HL-60 (cell line): ENCODE measurements around the gene BABAM2.

ENCODE experiments used
- DNase-seq, 2 experiments: peaks; one replicate each; pipeline ENCODE4 v3.0.0-alpha.2; 2010 to 2020; ENCODE audit warnings: low read depth in 1 of 2, low spot score in 1 of 2
- H3K27ac ChIP-seq: fragments of 250-450 bp; sonication (Bioruptor Pico); replicated peaks from 2 replicates; pipeline ENCODE4 v1.5.1; 2020; ENCODE audit warnings: mild to moderate bottlenecking, moderate library complexity
- H3K27me3 ChIP-seq: fragments of 250-450 bp; sonication (Bioruptor Pico); 2 replicates; pipeline ENCODE4 v1.5.1; 2021; ENCODE audit warnings: mild to moderate bottlenecking, moderate library complexity; ENCODE audit not compliant: insufficient read depth, poor library complexity, severe bottlenecking
- H3K4me3 ChIP-seq: replicated peaks from 2 replicates; pipeline ENCODE4 v1.5.1; 2011; ENCODE audit warnings: mild to moderate bottlenecking, control low read depth, low read length; ENCODE audit not compliant: insufficient read depth
- CTCF ChIP-seq: IDR thresholded peaks from one replicate; pipeline ENCODE4 v1.5.1; 2011; ENCODE audit warnings: low read length, control low read depth, inconsistent platforms; ENCODE audit not compliant: insufficient read depth
- GABPA ChIP-seq: IDR thresholded peaks from 2 replicates; pipeline ENCODE4 v1.6.1; 2012; ENCODE audit warnings: low read depth
- POLR2AphosphoS5 ChIP-seq: IDR thresholded peaks from 2 replicates; pipeline ENCODE4 v1.6.1; 2012; ENCODE audit warnings: low read depth
- REST ChIP-seq: IDR thresholded peaks from 2 replicates; pipeline ENCODE4 v1.6.1; 2012; ENCODE audit warnings: low read depth; ENCODE audit not compliant: insufficient replicate concordance
- SPI1 ChIP-seq: IDR thresholded peaks from 2 replicates; pipeline ENCODE4 v1.6.1; 2012; ENCODE audit warnings: low read depth, mild to moderate bottlenecking, borderline replicate concordance

The BABAM2 gene

GRCh38 chr2:28313220-28313784 is 422.8 kb downstream of the BABAM2 start:
- Histone ChIP-seq H3K27ac (no peak overlapping the region), H3K27me3 (no peaks in the 10 kb centered on the region), H3K4me3 (no peak overlapping the region)
- DNase-seq, result no peak
- TF ChIP-seq GABPA, result no peak
- TF ChIP-seq SPI1, result no peak
- TF ChIP-seq POLR2AphosphoS5, result no peak
- no peak for TF ChIP-seq REST

GRCh38 chr2:28314968-28315367 is 424.4 kb downstream of the BABAM2 start:
- Histone ChIP-seq H3K27me3 (no peaks in the 10 kb centered on the region), H3K4me3 (no peak overlapping the region), H3K27ac (no peak overlapping the region)
- no peak for TF ChIP-seq REST
- TF ChIP-seq CTCF, result no peak
- TF ChIP-seq POLR2AphosphoS5, result no peak
- no peak for TF ChIP-seq GABPA
- no peak for TF ChIP-seq SPI1
- no peak for DNase-seq

GRCh38 chr2:28316546-28317335 is 426.2 kb downstream of the BABAM2 start:
- TF ChIP-seq CTCF, result no peak
- TF ChIP-seq SPI1, result no peak
- TF ChIP-seq POLR2AphosphoS5, result no peak
- no peak for TF ChIP-seq GABPA
- no peak for TF ChIP-seq REST
- H3K27ac ChIP-seq, result no peak overlapping the region
- H3K4me3 ChIP-seq, result no peak overlapping the region
- no peaks in the 10 kb centered on the region for H3K27me3 ChIP-seq
- DNase-seq, result no peak
